OCI-LY7 (cell line): ENCODE results near the gene MTHFD1. TPM values are rescaled to one million over a fixed set of nuclear protein-coding genes. Genes with fewer than 3 reads are reported as not detected.

Experiments
- BruUV-seq: library from RNA; stranded (reverse); fragments of 400-500 nt; replicated peaks from 2 replicates; lab custom pipeline; 2021; lab: Mats Ljungman, UMichigan
- CTCF ChIA-PET: fragments of 300-600 bp; sonication (Branson Sonifier 250); formaldehyde crosslinking; loops from one replicate; lab custom pipeline; 2022; ENCODE audit warnings: antibody characterized with exemption; ENCODE audit not compliant: unreplicated experiment; lab: Charles Lee
- POLR2A ChIA-PET: fragments of 300-600 bp; sonication (Branson Sonifier 250); formaldehyde crosslinking; loops from one replicate; lab custom pipeline; 2022; ENCODE audit warnings: antibody characterized with exemption; lab: Charles Lee
- DNase-seq: peaks from one replicate; pipeline ENCODE4 v3.0.0-alpha.2; 2015; ENCODE audit warnings: low spot score
- H2AFZ ChIP-seq: fragments of 200-600 bp; sonication (generic), shearing (Covaris generic); 2 replicates; pipeline ENCODE4 v1.6.1; 2014; ENCODE audit warnings: mild to moderate bottlenecking, antibody characterized with exemption, low read length, moderate library complexity
- H3K27ac ChIP-seq: fragments of 200-600 bp; sonication (generic); 2 replicates; pipeline ENCODE4 v1.5.1; 2014; ENCODE audit warnings: mixed run types, low read depth, mild to moderate bottlenecking, moderate library complexity, low read length, inconsistent platforms; ENCODE audit not compliant: poor library complexity, severe bottlenecking
- H3K36me3 ChIP-seq: fragments of 200-600 bp; sonication (generic); 2 replicates; pipeline ENCODE4 v1.6.1; 2014; ENCODE audit warnings: mild to moderate bottlenecking, antibody characterized with exemption, low read length, moderate library complexity, mixed read lengths; ENCODE audit not compliant: insufficient read depth
- H3K4me1 ChIP-seq: fragments of 200-600 bp; sonication (generic); 2 replicates; pipeline ENCODE4 v1.5.1; 2014; ENCODE audit warnings: mild to moderate bottlenecking, low read length; ENCODE audit not compliant: insufficient read depth, poor library complexity, severe bottlenecking
- H3K4me2 ChIP-seq: fragments of 200-600 bp; sonication (generic); 2 replicates; pipeline ENCODE4 v1.6.1; 2014; ENCODE audit warnings: mild to moderate bottlenecking, low read length
- H3K4me3 ChIP-seq: fragments of 200-600 bp; sonication (generic); 2 replicates; pipeline ENCODE4 v1.5.1; 2014; ENCODE audit warnings: mild to moderate bottlenecking, low read depth, low read length; ENCODE audit not compliant: poor library complexity, severe bottlenecking
- H3K79me2 ChIP-seq: fragments of 200-600 bp; sonication (generic); 2 replicates; pipeline ENCODE4 v1.6.1; 2016; ENCODE audit warnings: low read depth, mild to moderate bottlenecking, low read length, moderate library complexity, mixed read lengths; ENCODE audit not compliant: insufficient read depth
- H3K9me2 ChIP-seq: fragments of 200-600 bp; sonication (generic); 2 replicates; pipeline ENCODE4 v1.6.1; 2016; ENCODE audit warnings: mild to moderate bottlenecking, low read length, mixed read lengths; ENCODE audit not compliant: insufficient read depth
- H3K9me3 ChIP-seq: fragments of 200-600 bp; sonication (generic); 2 replicates; pipeline ENCODE4 v1.6.1; 2014; ENCODE audit warnings: mild to moderate bottlenecking, mixed run types, low read length, mixed read lengths
- H4K20me1 ChIP-seq: fragments of 200-600 bp; sonication (generic); 2 replicates; pipeline ENCODE4 v1.6.1; 2014; ENCODE audit warnings: mild to moderate bottlenecking, antibody characterized with exemption, low read length, moderate library complexity, mixed read lengths; ENCODE audit not compliant: insufficient read depth
- CTCF ChIP-seq: fragments of 200-600 bp; sonication (generic); conservative IDR thresholded peaks from 2 replicates; pipeline ENCODE4 v1.5.1; 2014; ENCODE audit warnings: mild to moderate bottlenecking, antibody characterized with exemption, low read length, moderate library complexity, mixed read lengths
- EZH2phosphoT487 ChIP-seq: fragments of 200-600 bp; sonication (generic); IDR thresholded peaks from 2 replicates; pipeline ENCODE4 v1.6.1; 2018; ENCODE audit warnings: low read depth, borderline replicate concordance, mild to moderate bottlenecking, mixed run types, antibody characterized with exemption, low read length, moderate library complexity, mixed read lengths
- intact Hi-C: fragments of 100-400 bp; cut with micrococcal nuclease; formaldehyde crosslinking; loops from one replicate; pipeline ENCODE4 v1.10.0; 2022; ENCODE audit not compliant: unreplicated experiment
- total RNA-seq, 2 experiments: library from RNA; depleted of rRNA in 1 of 2; stranded (reverse); fragments of >200 nt in 1 of 2; shearing (Covaris generic) in 1 of 2; gene quantifications; 2 replicates each; pipeline ENCODE4 v1.2.3, GENCODE V29; 2014 to 2022

Gene MTHFD1
- total RNA-seq, 2 experiments from 2014 or later: 73.7 to 163 TPM

GRCh38 chr14:64444140-64444539 lies 56.0 kb downstream of the MTHFD1 start:
- no peak overlapping the region for H3K4me3 ChIP-seq
- ChIA-PET POLR2A (no interaction called here), CTCF (no interaction called here)
- no peaks in the 10 kb centered on the region for H4K20me1 ChIP-seq
- H3K27ac ChIP-seq: no peak overlapping the region
- no peaks in the 10 kb centered on the region for H3K9me3 ChIP-seq
- H3K79me2 ChIP-seq: no peaks in the 10 kb centered on the region
- peaks cover 7% of the 10 kb centered on the region for H3K4me1 ChIP-seq
- no peak overlapping the region for H2AFZ ChIP-seq
- H3K4me2 ChIP-seq: no peak overlapping the region
- TF ChIP-seq EZH2phosphoT487 (no peak), CTCF (no peak)
- no peak for DNase-seq
- BruUV-seq: no TSS peak
- intact Hi-C loops: no loop called here
- H3K9me2 ChIP-seq: no peaks in the 10 kb centered on the region
- peaks cover 90% of the 10 kb centered on the region for H3K36me3 ChIP-seq

- Histone ChIP-seq H3K4me1 (peaks cover 11% of the 10 kb centered on the region), H3K79me2 (no peaks in the 10 kb centered on the region), H3K9me3 (no peaks in the 10 kb centered on the region), H2AFZ (no peak overlapping the region), H3K27ac (no peak overlapping the region), H3K4me2 (no peak overlapping the region), H3K36me3 (peaks cover 91% of the 10 kb centered on the region), H3K4me3 (no peak overlapping the region), H4K20me1 (no peaks in the 10 kb centered on the region), H3K9me2 (no peaks in the 10 kb centered on the region)
- CTCF ChIA-PET: no interaction called here
- POLR2A ChIA-PET: interaction anchor here (0.6 to 1.8 kb wide), 8 partner anchors 9 to 1636 kb away, joined by 3 to 6 read pairs (median 3); no protein-coding TSS in a partner anchor
- BruUV-seq: TSS peak; percentile 4
- no peak for DNase-seq
- intact Hi-C loops: no loop called here
- TF ChIP-seq EZH2phosphoT487: no peak
- no peak for TF ChIP-seq CTCF
These were observed 57.1 kb downstream of the MTHFD1 start for GRCh38 chr14:64444984-64445845.
